GM19324 (cell line): ENCODE measurements around the gene PIGX.

Experiments
- ATAC-seq: cut with Tn5 transposase; IDR thresholded peaks from one replicate; pipeline ENCODE4 v1.9.1; 2021; ENCODE audit warnings: mild to moderate bottlenecking, moderate library complexity; ENCODE audit not compliant: unreplicated experiment, low FRiP score

Gene PIGX

DNA sequence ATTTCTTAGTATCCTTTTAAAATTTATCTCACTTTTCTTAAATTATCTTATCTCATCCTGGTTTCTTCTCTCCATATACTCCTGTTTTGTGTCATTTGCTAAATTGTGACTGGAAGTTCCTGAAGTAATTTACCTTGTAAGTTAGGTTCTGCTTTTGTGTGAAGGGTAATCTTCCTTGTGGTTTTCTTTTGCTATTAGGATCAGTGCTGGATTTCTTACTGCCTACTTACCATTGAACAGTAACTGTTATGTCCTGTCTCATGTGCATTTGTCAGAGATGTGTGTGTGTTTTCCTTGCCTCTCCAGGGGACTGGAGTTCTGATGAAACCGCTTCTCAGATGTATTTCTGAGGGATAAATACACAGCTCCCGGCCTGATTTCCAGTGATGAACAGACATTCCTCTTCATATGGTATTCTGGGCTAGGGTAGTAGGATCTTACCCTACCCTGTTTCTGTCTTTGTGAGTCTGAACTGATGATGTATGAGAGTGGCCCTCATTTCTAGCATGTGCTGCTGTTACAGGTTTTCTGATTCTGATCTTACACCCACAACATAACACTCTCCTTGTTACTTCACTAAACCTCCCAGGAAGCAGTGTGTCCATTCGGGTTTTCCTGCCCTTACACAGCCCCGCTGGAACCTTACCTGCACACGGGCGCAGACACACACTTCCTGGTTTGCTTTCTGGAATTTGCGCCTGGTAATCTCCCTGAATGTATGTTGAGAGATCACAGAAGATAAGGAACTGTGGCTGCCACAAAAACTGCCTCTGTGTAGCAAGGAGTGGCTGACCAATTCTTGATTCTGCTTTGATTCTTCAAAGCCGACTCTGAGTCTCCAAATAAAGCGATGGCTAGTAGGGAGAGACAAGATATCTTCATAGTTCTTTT, 42.2 kb downstream of the PIGX start:
- no peak for ATAC-seq

DNA sequence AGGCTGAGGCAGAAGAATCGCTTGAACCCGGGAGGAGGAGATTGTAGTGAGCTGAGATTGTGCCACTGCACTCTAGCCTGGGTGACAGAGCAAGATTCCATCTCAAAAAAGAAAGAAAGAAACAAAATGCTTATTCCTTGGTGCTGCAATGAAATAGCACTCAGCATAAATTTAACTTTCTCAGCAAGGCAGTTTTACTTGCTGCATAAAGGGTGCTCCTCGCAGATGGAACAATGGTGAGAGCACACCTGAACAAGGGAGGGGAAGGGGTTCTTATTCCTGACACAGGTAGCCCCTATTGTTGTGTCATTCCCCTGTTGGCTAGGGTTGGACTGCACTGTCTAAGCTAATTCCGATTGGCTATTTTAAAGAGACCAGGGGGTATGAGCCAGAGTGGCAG, 44.6 kb downstream of the PIGX start:
- ATAC-seq, result no peak

DNA sequence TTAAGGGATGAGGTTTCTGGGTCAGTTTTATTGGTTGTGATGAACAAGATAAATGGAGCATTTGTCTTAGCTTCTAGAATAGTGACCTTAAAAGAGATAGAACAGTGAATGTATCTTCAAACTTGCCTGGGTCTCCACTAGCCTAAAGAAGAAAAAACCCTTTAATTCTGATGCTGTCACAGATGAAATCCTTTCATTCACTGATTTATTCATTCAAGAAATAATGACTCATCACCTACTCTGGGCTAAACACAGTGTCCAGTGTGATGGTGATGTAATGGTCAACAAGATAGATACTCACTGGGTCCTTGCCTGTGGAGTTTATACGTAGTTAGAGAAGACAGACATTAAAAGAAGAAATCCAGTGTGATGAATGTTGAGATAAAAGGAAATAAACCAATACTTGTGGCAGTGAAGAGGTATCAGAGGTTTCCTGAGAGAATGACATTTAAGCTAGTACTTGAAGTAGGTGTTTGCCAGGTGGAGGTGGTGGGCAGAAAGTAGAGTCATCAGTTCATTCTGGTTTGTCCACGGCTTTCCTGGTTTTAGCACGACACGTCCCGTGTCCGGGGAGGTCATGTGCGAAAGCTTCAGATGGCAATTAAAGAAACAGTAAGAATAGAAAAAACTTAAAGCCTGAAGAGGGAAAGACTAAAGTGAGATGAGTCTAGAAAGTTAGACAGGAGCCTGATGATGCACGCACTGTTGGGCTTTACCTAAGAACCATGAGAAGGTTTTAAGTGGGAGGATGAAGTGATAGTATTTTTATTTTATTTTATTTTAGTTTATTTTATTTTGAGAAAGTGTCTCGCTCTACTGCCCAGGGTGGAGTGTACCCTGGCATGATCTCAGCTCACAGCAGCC, 45.9 kb downstream of the PIGX start:
- ATAC-seq, result no peak

DNA sequence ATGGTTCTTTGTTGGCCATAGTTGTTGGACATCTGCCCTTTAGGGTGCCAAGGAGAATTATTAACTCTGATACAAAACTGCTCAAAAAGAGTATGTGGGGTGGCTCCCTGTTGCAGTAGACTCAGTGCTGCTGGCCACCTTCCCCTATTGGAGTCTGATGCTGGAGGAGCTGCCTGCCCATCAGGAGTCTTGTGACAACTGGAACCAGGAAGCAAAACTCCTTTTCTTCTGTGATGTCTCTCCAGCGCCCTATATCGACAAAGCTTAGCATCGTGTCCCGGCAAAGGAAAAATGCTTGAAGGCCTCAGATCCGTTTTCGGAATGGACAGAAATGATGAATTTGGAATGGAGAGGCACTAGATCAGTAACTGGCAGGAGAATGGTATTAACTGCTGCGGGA, 51.0 kb downstream of the PIGX start:
- ATAC-seq, result no peak

DNA sequence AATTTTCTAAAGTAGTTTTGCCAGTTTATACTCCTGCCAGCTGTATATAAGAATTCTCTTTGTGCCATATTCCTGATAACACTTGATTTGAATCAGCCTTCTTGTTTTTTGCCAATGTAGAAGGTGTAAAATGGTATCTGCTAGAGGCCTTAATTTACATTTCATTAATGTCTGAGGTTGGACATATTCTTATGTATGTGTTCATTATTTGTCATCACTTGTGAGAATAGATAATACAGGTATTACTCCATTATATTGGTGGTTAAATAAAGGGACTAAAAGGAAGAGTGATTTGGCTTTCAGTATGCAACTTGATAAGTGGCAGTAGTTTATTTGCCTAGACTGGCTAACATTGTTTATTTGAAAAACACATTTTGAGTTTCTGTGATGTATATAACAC, 53.3 kb downstream of the PIGX start:
- no peak for ATAC-seq

DNA sequence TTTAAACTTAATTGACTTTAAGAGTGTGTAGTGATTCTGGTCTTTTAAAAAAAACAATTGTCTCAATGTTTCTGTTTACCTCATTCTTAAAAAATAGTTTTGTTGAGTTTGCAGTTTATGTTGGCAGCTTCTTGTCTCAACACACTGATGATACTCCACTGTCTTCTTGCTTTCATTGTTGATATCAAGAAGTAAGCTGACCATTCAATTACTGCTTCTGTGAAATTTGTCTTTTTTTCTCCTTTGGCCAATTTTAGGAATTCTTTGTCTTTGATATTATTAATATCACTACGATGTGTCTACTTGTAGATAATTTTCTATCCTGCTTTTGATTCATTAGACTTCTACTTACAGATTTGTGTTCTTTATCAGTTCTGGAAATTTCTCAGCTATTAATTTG, 58.9 kb downstream of the PIGX start:
- no peak for ATAC-seq

DNA sequence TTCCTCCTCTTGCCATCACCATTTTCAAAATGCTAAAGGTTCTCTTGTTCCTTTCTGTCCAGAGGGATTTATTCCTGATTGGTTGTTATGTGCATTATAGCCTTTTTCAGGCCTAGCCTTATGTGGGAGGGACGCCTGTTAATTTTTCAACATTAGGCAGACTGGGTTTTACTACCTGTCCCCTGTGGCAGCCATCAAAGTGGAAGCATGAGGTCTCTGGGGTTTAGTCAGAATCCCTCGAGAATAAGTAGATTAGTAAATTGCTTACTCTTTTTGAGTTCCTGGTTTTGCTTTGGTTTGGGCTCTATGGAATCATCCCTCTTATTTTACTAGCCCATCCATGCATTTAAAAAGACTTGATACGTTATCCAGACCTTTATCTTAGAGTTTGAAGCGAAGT, 59.9 kb downstream of the PIGX start:
- ATAC-seq, result no peak

DNA sequence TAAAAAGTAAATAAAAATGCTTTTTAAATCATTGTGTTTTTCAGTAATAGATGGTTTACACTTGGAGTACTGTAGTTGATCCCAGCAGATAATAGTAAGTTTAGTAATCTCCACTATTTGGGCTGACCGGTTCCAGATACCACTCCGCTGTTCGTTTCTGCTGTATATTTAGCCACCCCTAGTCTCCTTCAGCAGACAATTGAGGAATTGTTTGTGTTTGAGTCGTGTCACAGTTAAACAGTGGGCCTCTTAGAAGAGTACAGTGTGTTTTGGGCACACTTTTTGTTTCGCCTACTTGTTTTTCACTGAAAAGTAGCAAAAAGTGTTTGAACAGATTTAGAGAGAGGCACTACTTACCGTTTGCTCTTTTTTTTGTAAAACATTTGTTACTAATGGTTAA, 60.7 kb downstream of the PIGX start:
- ATAC-seq, result no peak

- ATAC-seq, result no peak
Observed at GRCh38 chr3:196774191-196774820, 62.1 kb downstream of the PIGX start.

DNA sequence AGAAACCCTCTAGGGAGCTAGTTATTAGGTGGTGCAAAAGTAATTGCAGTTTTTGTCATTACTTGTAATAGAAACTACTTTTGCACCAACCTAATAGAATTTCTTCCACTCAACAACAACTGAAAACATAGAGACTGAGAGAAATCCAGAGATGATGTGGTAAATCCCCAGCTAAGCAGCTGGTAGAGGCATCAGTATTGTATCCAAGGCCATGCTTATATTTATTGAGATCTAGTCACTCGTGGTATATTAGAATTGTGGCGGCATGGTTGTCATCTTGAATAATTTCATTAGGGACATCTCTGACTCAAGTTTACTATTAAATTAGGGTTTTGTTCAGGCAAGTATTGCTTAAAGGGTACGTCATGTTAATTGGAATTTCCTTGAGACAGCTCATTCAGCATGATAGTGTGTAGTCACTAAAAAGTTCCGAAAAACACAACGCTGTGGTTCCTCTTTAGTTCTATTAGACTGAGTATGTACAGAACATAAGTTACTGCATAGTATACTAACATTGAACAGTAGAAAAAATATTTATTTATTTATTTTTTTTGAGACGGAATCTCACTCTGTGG, 62.8 kb downstream of the PIGX start:
- ATAC-seq, result no peak

GRCh38 chr3:196775938-196776337, 63.8 kb downstream of the PIGX start:
- ATAC-seq, result no peak

GRCh38 chr3:196777836-196778235, 65.7 kb downstream of the PIGX start:
- no peak for ATAC-seq

DNA sequence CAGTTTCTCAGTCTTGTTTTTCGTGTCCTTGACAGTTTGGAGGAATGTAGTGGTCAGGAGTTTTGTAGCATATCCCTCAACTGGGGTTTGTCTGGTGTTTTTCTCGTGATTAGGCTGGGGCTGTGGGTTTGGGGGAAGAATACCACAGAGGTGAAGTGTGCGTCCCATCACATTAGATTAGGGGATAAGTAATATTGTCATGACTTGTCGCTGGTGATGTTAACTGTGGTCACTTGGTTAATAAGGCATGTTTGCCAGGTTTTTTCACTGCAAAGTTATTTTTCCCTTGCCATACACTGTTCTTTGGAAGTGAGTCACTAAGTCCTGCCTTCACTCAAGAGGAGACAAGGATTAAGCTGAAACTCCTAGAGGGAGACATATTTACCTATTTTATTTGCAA, 66.6 kb downstream of the PIGX start:
- no peak for ATAC-seq

GRCh38 chr3:196782511-196782910, 70.3 kb downstream of the PIGX start:
- no peak for ATAC-seq
